HG02840 (cell line): Measurements from ENCODE around the gene ONECUT3.

Source experiments
- ATAC-seq: cut with Tn5 transposase; IDR thresholded peaks from one replicate; pipeline ENCODE4 v1.9.1; 2021; ENCODE audit warnings: mild to moderate bottlenecking, moderate library complexity, moderate number of reproducible peaks; ENCODE audit not compliant: unreplicated experiment, low FRiP score

ONECUT3 gene

DNA sequence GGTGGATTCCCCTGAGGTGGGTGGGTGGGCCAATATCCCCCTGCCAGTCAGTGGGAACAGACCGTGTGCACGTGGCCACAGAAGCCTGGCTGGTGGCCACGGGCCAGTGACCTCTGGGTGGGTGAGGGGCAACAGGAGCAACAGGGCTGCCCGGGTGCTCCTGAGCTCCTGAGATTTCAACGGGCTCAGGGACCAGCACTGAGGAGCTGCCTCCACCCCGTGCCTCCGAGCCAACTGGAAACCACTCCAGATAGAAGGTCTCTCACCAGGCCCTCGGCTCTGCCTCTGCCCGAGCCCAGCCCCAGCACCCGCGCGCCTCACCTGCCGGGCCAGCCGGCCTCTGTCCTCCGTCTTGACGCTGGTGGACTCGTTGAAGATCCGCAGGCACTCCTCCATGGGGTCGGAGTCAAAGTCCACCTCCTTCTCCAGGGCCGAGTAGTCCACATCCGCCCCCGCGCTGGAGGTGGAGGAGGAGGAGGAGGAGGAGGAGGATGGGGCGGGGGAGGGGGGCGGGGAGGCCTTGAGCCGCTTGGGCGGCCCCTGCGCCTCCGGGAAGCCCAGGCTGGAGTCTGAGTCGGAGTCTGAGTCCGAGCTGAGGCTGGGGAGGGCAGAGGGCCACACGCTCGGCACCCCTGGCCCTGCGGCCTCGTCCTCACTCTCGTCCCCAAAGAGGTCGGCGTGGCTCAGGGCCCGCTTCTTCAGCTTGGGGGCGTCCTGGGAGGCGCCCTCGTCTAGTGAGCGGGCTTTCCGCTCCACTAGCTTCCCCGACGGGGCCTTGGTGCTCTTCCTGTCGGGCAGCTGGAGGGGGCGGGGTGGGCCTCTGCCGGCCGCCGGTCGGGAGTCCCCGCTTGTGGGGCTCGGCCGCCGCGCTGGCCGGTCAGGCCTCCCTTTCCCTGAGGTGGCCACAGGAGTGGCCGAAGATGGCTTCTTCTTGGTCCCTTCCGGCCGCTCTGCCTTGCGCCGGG is 73.5 kb downstream of the ONECUT3 start:
- ATAC-seq, result no peak

DNA sequence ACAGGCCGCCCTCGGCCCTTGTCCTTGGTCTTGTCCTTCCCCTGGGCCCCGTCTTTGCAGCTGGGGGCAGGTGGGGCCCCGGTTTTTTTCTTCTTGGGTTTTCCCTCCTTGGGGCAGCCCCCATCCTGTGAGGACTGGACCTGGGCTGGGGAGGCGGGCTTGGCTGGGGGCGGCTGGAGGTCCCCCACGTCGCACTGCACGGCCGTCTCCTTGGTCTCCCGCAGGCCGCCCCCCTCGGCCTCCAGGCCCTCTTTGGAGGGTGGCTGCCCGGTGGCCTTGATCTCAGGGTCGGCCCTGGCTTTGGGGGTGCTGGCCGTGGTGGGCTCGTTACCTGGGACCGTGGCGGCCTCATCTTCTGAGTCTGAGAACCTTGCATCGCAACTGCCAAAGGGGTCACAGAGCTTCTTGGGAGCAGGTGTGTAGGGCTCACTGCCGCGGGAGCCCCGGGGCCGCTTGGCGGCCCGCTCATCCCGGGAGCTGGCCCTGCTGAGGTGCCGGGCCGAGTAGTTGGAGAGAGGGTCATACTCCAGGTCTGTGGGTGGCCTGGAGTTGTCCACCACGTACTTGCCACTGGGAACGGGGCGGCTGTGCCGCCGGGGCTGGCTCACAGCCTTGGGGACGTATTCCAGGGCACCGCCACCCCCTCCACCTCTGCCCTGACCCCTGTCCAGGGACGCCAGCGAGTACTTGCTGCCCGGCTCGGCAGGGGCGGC is 74.4 kb downstream of the ONECUT3 start:
- no peak for ATAC-seq

DNA sequence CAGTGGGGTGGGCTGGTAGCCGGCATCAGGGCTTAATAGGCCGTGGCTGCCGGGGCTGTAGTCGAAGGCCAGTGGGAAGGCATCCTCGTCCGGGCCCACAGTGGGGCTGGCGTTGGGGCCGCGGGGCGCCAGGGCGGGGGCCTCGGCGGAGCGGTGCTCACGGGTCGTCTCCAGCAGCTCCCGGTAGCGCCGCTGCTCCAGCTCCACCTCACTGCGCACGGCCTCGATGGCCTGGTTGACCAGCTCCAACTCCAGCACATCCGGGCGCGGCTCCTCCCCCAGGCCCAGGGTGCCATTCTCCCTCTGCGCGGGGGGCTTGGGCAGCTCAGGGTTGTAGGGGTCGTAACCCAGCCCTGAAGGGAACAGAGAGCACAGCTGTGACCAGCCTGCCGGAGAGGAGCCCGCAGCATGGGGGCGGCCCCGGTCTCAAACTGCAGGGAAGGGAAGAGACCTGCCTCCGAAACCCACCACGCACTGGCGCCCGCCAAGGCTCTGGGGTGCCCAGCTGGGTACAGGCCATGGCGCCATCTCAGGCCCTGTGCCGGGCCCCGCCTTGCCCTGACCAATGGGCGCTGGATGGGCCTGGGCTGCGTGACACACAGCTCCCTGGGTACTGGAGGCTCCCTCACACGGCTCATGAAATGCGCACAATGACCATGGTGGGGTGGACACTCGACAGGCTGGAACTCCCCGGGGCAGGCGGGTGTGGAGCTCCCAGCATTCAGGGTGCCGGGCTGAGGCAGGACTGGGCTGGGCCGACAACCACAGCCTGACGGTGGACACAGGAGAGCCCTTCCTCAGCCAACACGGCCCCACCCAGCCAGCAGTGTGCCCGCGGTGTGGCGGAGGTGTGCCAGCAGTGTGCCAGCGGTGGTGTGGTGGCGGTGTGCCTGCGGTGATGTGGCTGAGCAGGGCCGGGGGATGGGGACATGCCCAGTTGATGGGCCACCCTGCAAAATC is 75.3 kb downstream of the ONECUT3 start:
- ATAC-seq, result no peak

DNA sequence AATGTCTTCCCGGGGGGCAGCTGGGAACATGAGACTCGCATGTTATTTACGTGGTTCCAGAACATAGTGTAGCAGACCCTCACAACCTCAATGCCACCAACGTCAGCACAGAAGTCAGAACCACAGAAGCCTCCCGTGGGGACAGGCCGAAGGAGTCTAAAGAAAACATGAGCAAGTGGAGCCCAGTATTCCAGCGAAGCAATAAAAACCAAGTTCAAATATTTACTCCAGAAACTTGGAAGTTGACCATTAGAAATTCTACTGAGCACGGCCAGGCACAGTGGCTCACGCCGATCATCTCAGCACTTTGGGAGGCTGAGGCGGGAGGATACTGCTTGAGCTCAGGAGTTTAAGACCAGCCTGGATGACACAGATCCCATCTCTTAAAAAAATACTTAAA is 76.7 kb downstream of the ONECUT3 start:
- no peak for ATAC-seq

DNA sequence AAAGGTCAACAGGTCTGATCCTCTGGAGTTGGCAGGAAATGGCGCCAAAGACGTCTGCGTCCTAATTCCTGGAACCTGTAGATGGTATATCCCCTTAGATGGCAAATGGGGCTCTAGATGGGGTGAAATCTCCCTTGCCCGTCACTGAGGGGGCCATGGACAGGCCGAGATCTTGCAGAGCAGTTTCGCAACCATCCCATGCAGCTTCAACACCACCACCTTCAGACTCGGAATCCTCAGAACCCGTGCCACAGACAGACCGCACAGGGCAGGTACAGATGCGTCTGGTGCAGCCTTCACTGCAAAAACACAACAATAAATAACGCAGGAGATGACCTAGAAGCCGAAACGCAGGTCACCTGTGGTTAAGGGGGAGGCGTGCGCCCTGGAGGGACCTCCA is 77.3 kb downstream of the ONECUT3 start:
- ATAC-seq, result no peak
